Mesendoderm (in vitro differentiated cells): ENCODE data around the gene REG3G.

Source experiments
- DNase-seq: peaks from one replicate; pipeline ENCODE4 v3.0.0; 2013
- H2AK5ac ChIP-seq: 2 replicates; pipeline ENCODE4 v1.6.1; 2013; ENCODE audit warnings: low read length, inconsistent platforms
- H2BK120ac ChIP-seq: 2 replicates; pipeline ENCODE4 v1.6.1; 2013; ENCODE audit warnings: low read depth, mild to moderate bottlenecking, low read length, moderate library complexity, mixed read lengths
- H2BK15ac ChIP-seq: replicated peaks from 2 replicates; pipeline ENCODE4 v1.6.1; 2013; ENCODE audit warnings: low read depth, mild to moderate bottlenecking, moderate library complexity
- H2BK5ac ChIP-seq: 2 replicates; pipeline ENCODE4 v1.6.1; 2013; ENCODE audit warnings: low read length, inconsistent platforms
- H3K18ac ChIP-seq: 2 replicates; pipeline ENCODE4 v1.6.1; 2013; ENCODE audit warnings: mild to moderate bottlenecking, low read length, mixed read lengths
- H3K23ac ChIP-seq: one replicate; pipeline ENCODE4 v1.6.1; 2013; ENCODE audit warnings: low read length
- H3K27ac ChIP-seq: 2 replicates; pipeline ENCODE4 v1.5.1; 2013; ENCODE audit warnings: low read depth, mild to moderate bottlenecking, inconsistent platforms, low read length, moderate library complexity
- H3K27me3 ChIP-seq: 2 replicates; pipeline ENCODE4 v1.6.1; 2013; ENCODE audit warnings: low read length, control low read depth, mild to moderate bottlenecking, inconsistent platforms; ENCODE audit not compliant: insufficient read depth, poor library complexity
- H3K36me3 ChIP-seq: 2 replicates; pipeline ENCODE4 v1.6.1; 2013; ENCODE audit warnings: low read length, inconsistent platforms; ENCODE audit not compliant: control insufficient read depth, insufficient read depth
- H3K4ac ChIP-seq: one replicate; pipeline ENCODE4 v1.6.1; 2013; ENCODE audit warnings: low read depth, mild to moderate bottlenecking, low read length, moderate library complexity
- H3K4me1 ChIP-seq: 2 replicates; pipeline ENCODE4 v1.6.1; 2013; ENCODE audit warnings: low read depth, low read length, inconsistent platforms; ENCODE audit not compliant: control insufficient read depth
- H3K4me2 ChIP-seq: 2 replicates; pipeline ENCODE4 v1.6.1; 2013; ENCODE audit warnings: low read length
- H3K4me3 ChIP-seq: 2 replicates; pipeline ENCODE4 v1.5.1; 2013; ENCODE audit warnings: mild to moderate bottlenecking, low read length
- H3K56ac ChIP-seq: one replicate; pipeline ENCODE4 v1.6.1; 2013; ENCODE audit warnings: low read length
- H3K79me1 ChIP-seq: 2 replicates; pipeline ENCODE4 v1.6.1; 2013; ENCODE audit warnings: low read length, inconsistent platforms
- H3K79me2 ChIP-seq: 2 replicates; pipeline ENCODE4 v1.6.1; 2013; ENCODE audit warnings: mild to moderate bottlenecking, low read length; ENCODE audit not compliant: control insufficient read depth, insufficient read depth
- H3K9ac ChIP-seq: 2 replicates; pipeline ENCODE4 v1.6.1; 2013; ENCODE audit warnings: low read length, inconsistent platforms
- H4K5ac ChIP-seq: one replicate; pipeline ENCODE4 v1.6.1; 2013; ENCODE audit warnings: low read length
- H4K8ac ChIP-seq: one replicate; pipeline ENCODE4 v1.6.1; 2013; ENCODE audit warnings: low read depth, mild to moderate bottlenecking, control low read depth, low read length, moderate library complexity
- WGBS: extraction: QIAGEN DNeasy Blood & Tissue Kit; methylation state at CpG from one replicate; pipeline ENCODE4 v1.1.7; 2013; ENCODE audit warnings: low lambda C conversion rate, missing lambda C conversion rate; ENCODE audit not compliant: insufficient coverage; ENCODE audit errors: extremely low coverage; 5-methylcytosine and 5-hydroxymethylcytosine counted together

The REG3G gene

GRCh38 chr2:79065201-79065600, 39.7 kb downstream of the REG3G start:
- DNase-seq: no peak
- no peak overlapping the region for H2BK5ac ChIP-seq
- H3K9ac ChIP-seq: no peak overlapping the region
- no peak overlapping the region for H3K18ac ChIP-seq
- H3K79me2 ChIP-seq: no peaks in the 10 kb centered on the region
- H3K27me3 ChIP-seq: no peaks in the 10 kb centered on the region
- no peaks in the 10 kb centered on the region for H3K4me1 ChIP-seq
- no peak overlapping the region for H3K23ac ChIP-seq
- no peak overlapping the region for H3K27ac ChIP-seq
- H4K8ac ChIP-seq: no peak overlapping the region
- no peak overlapping the region for H3K4me2 ChIP-seq
- H3K4me3 ChIP-seq: no peak overlapping the region
- H4K5ac ChIP-seq: no peak overlapping the region
- no peak overlapping the region for H2BK120ac ChIP-seq
- no CpG with 5 or more reads among the region's 2 CpGs for WGBS
- H2AK5ac ChIP-seq: no peak overlapping the region
- no peaks in the 10 kb centered on the region for H3K36me3 ChIP-seq
- H3K79me1 ChIP-seq: no peaks in the 10 kb centered on the region
- no peak overlapping the region for H3K56ac ChIP-seq
- no peak overlapping the region for H3K4ac ChIP-seq
- H2BK15ac ChIP-seq: no peak overlapping the region

GRCh38 chr2:79071078-79071477, 45.6 kb downstream of the REG3G start:
- H3K56ac ChIP-seq: no peak overlapping the region
- no peak overlapping the region for H2BK120ac ChIP-seq
- no peak overlapping the region for H2BK15ac ChIP-seq
- no peaks in the 10 kb centered on the region for H3K27me3 ChIP-seq
- no peaks in the 10 kb centered on the region for H3K4me1 ChIP-seq
- H3K4me3 ChIP-seq: no peak overlapping the region
- H2AK5ac ChIP-seq: no peak overlapping the region
- whole genome bisulfite sequencing: no CpG with 5 or more reads among the region's 2 CpGs
- no peak overlapping the region for H2BK5ac ChIP-seq
- no peak overlapping the region for H3K4me2 ChIP-seq
- H4K8ac ChIP-seq: no peak overlapping the region
- H3K79me1 ChIP-seq: no peaks in the 10 kb centered on the region
- no peak for DNase-seq
- no peak overlapping the region for H3K4ac ChIP-seq
- H3K79me2 ChIP-seq: no peaks in the 10 kb centered on the region
- H3K9ac ChIP-seq: no peak overlapping the region
- H3K18ac ChIP-seq: no peak overlapping the region
- H4K5ac ChIP-seq: no peak overlapping the region
- no peak overlapping the region for H3K27ac ChIP-seq
- no peaks in the 10 kb centered on the region for H3K36me3 ChIP-seq
- H3K23ac ChIP-seq: no peak overlapping the region
